Nephron progenitor cell (in vitro differentiated cells): ENCODE data around the gene CSNK1A1L.

Source experiments
- DNase-seq: peaks from one replicate; pipeline ENCODE4 v3.0.0; 2021
- H3K27ac Mint-ChIP-seq: 2 replicates; pipeline ENCODE4 v1.8.0; 2021; ENCODE audit warnings: mild to moderate bottlenecking, moderate library complexity, mixed read lengths
- H3K27me3 Mint-ChIP-seq: 2 replicates; pipeline ENCODE4 v1.8.0; 2021; ENCODE audit warnings: mild to moderate bottlenecking, low read depth, mixed read lengths; ENCODE audit not compliant: poor library complexity
- H3K36me3 Mint-ChIP-seq: 2 replicates; pipeline ENCODE4 v1.8.0; 2021; ENCODE audit warnings: low read depth, mixed read lengths
- H3K4me1 Mint-ChIP-seq: 2 replicates; pipeline ENCODE4 v1.8.0; 2021; ENCODE audit warnings: mixed read lengths
- H3K4me3 Mint-ChIP-seq: 2 replicates; pipeline ENCODE4 v1.8.0; 2021; ENCODE audit warnings: mild to moderate bottlenecking, moderate library complexity, mixed read lengths
- H3K9me3 Mint-ChIP-seq: 2 replicates; pipeline ENCODE4 v1.8.0; 2021; ENCODE audit warnings: mild to moderate bottlenecking, moderate library complexity, mixed read lengths
- CTCF ChIP-seq: fragments of 200-600 bp; sonication (generic); IDR thresholded peaks from 2 replicates; pipeline ENCODE4 v1.5.0; 2021; ENCODE audit warnings: antibody characterized with exemption

The CSNK1A1L gene

GRCh38 chr13:37107456-37107855 lies 2.0 kb upstream of the CSNK1A1L start:
- no peaks in the 10 kb centered on the region for H3K27me3 Mint-ChIP-seq
- H3K9me3 Mint-ChIP-seq, result no peaks in the 10 kb centered on the region
- no peaks in the 10 kb centered on the region for H3K36me3 Mint-ChIP-seq
- DNase-seq, result no peak
- H3K4me1 Mint-ChIP-seq, result peaks cover 6% of the 10 kb centered on the region
- no peak for TF ChIP-seq CTCF
- no peak overlapping the region for H3K4me3 Mint-ChIP-seq
- no peak overlapping the region for H3K27ac Mint-ChIP-seq

GRCh38 chr13:37106642-37107041 lies 1.2 kb upstream of the CSNK1A1L start:
- Mint-ChIP-seq H3K27me3 (no peaks in the 10 kb centered on the region), H3K27ac (no peak overlapping the region), H3K36me3 (no peaks in the 10 kb centered on the region), H3K9me3 (no peaks in the 10 kb centered on the region), H3K4me3 (no peak overlapping the region), H3K4me1 (peaks cover 6% of the 10 kb centered on the region)
- no peak for TF ChIP-seq CTCF
- no peak for DNase-seq

- no peaks in the 10 kb centered on the region for H3K36me3 Mint-ChIP-seq
- no peak overlapping the region for H3K4me3 Mint-ChIP-seq
- H3K27ac Mint-ChIP-seq, result no peak overlapping the region
- peaks cover 6% of the 10 kb centered on the region for H3K4me1 Mint-ChIP-seq
- H3K27me3 Mint-ChIP-seq, result no peaks in the 10 kb centered on the region
- TF ChIP-seq CTCF, result no peak
- no peaks in the 10 kb centered on the region for H3K9me3 Mint-ChIP-seq
- no peak for DNase-seq
These were observed 2.6 kb downstream of the CSNK1A1L start for GRCh38 chr13:37102896-37103295.

GRCh38 chr13:37101201-37101600 lies 4.3 kb downstream of the CSNK1A1L start:
- no peak for TF ChIP-seq CTCF
- Mint-ChIP-seq H3K27ac (no peak overlapping the region), H3K36me3 (no peaks in the 10 kb centered on the region), H3K4me1 (peaks cover 6% of the 10 kb centered on the region), H3K4me3 (no peak overlapping the region), H3K9me3 (no peaks in the 10 kb centered on the region), H3K27me3 (no peaks in the 10 kb centered on the region)
- no peak for DNase-seq

GRCh38 chr13:37100731-37101130 lies 4.7 kb downstream of the CSNK1A1L start:
- no peak overlapping the region for H3K27ac Mint-ChIP-seq
- H3K27me3 Mint-ChIP-seq, result no peaks in the 10 kb centered on the region
- no peak for TF ChIP-seq CTCF
- no peak for DNase-seq
- no peaks in the 10 kb centered on the region for H3K9me3 Mint-ChIP-seq
- peaks cover 6% of the 10 kb centered on the region for H3K4me1 Mint-ChIP-seq
- H3K36me3 Mint-ChIP-seq, result no peaks in the 10 kb centered on the region
- no peak overlapping the region for H3K4me3 Mint-ChIP-seq

- H3K36me3 Mint-ChIP-seq, result no peaks in the 10 kb centered on the region
- H3K4me3 Mint-ChIP-seq, result no peak overlapping the region
- H3K9me3 Mint-ChIP-seq, result no peaks in the 10 kb centered on the region
- H3K27me3 Mint-ChIP-seq, result no peaks in the 10 kb centered on the region
- H3K27ac Mint-ChIP-seq, result no peak overlapping the region
- TF ChIP-seq CTCF, result no peak
- H3K4me1 Mint-ChIP-seq, result peaks cover 5% of the 10 kb centered on the region
- no peak for DNase-seq
These were observed 8.4 kb downstream of the CSNK1A1L start for GRCh38 chr13:37097076-37097475.
